Activated T-helper 2 cell treated with anti-CD3 and anti-CD28 coated beads, Interferon-gamma antibody, Interleukin-2, Interleukin-4, amounts not matched to agents 10 μg/mL and 5 μg/mL and 100 μg/mL, durations not matched to agents 14 hours and 24 hours and 36 hours (primary cell): ENCODE results near the gene CNTFR. TPM values are rescaled to one million over a fixed set of nuclear protein-coding genes. Genes with fewer than 3 reads are reported as not detected.

ENCODE experiments used
- DNase-seq: peaks from one replicate; pipeline ENCODE4 v3.0.0; 2021; ENCODE audit warnings: low spot score
- H3K27ac Mint-ChIP-seq: one replicate; pipeline ENCODE4 v1.8.0; 2021; ENCODE audit warnings: mixed read lengths
- H3K27me3 Mint-ChIP-seq: one replicate; pipeline ENCODE4 v1.8.0; 2021; ENCODE audit warnings: low read depth, mixed read lengths
- H3K36me3 Mint-ChIP-seq: one replicate; pipeline ENCODE4 v1.8.0; 2021; ENCODE audit warnings: low read depth, mixed read lengths
- H3K4me1 Mint-ChIP-seq: one replicate; pipeline ENCODE4 v1.8.0; 2021; ENCODE audit warnings: low read depth, mixed read lengths
- H3K4me3 Mint-ChIP-seq: one replicate; pipeline ENCODE4 v1.8.0; 2021; ENCODE audit warnings: low read depth, mild to moderate bottlenecking, moderate library complexity, mixed read lengths
- H3K9me3 Mint-ChIP-seq: one replicate; pipeline ENCODE4 v1.8.0; 2021; ENCODE audit warnings: mixed read lengths
- intact Hi-C: fragments of 100-400 bp; cut with micrococcal nuclease; formaldehyde crosslinking; loops from one replicate; pipeline ENCODE4 v1.15.1; 2023
- total RNA-seq: library from RNA; stranded (reverse); gene quantifications from 2 replicates; pipeline ENCODE4 v1.2.3, GENCODE V29; 2022

Gene CNTFR
- total RNA-seq, 1 donor from 2014 or later = not detected

- Mint-ChIP-seq H3K27me3 (no peaks in the 10 kb centered on the region), H3K36me3 (no peaks in the 10 kb centered on the region), H3K4me1 (peaks cover 10% of the 10 kb centered on the region), H3K27ac (no peak overlapping the region), H3K9me3 (no peaks in the 10 kb centered on the region), H3K4me3 (no peak overlapping the region)
- intact Hi-C loops = loop anchor here (5.0 kb wide), 1 partner anchor 89 kb away; no protein-coding TSS in a partner anchor
- DNase-seq = no peak
Measured at GRCh38 chr9:34503406-34503805, 86.1 kb downstream of the CNTFR start.

- H3K27ac Mint-ChIP-seq = no peak overlapping the region
- intact Hi-C loops = loop anchor here (5.0 kb wide), 1 partner anchor 89 kb away; no protein-coding TSS in a partner anchor
- H3K36me3 Mint-ChIP-seq = no peaks in the 10 kb centered on the region
Measured at GRCh38 chr9:34502891-34503290, 86.6 kb downstream of the CNTFR start.

GRCh38 chr9:34502471-34502870 lies 87.1 kb downstream of the CNTFR start:
- intact Hi-C loops = loop anchor here (5.0 kb wide), 1 partner anchor 90 kb away; no protein-coding TSS in a partner anchor
- Mint-ChIP-seq H3K36me3 (no peaks in the 10 kb centered on the region), H3K9me3 (no peaks in the 10 kb centered on the region), H3K4me1 (peaks cover 10% of the 10 kb centered on the region), H3K27ac (no peak overlapping the region), H3K27me3 (no peaks in the 10 kb centered on the region), H3K4me3 (no peak overlapping the region)
- DNase-seq = no peak

More at GRCh38 chr9:34502891-34503290, 86.6 kb downstream of the CNTFR start:
- H3K4me1 Mint-ChIP-seq = peaks cover 10% of the 10 kb centered on the region
- no peak overlapping the region for H3K4me3 Mint-ChIP-seq
- no peak for DNase-seq
- H3K27me3 Mint-ChIP-seq = no peaks in the 10 kb centered on the region
- H3K9me3 Mint-ChIP-seq = no peaks in the 10 kb centered on the region

- H3K9me3 Mint-ChIP-seq = no peaks in the 10 kb centered on the region
- DNase-seq = no peak
- H3K36me3 Mint-ChIP-seq = no peaks in the 10 kb centered on the region
- intact Hi-C loops = loop anchor here (2.0 to 5.0 kb wide), 2 partner anchors 39 to 90 kb away; no protein-coding TSS in a partner anchor
- no peak overlapping the region for H3K27ac Mint-ChIP-seq
- H3K27me3 Mint-ChIP-seq = no peaks in the 10 kb centered on the region
- peaks cover 10% of the 10 kb centered on the region for H3K4me1 Mint-ChIP-seq
- no peak overlapping the region for H3K4me3 Mint-ChIP-seq
Measured at GRCh38 chr9:34501889-34502425, 87.6 kb downstream of the CNTFR start.

Other genes with a start within 250 kb of the CNTFR start
- 1.6 TPM in 2 replicates for gene MYORG, start 212.8 kb downstream of the CNTFR start, total RNA-seq
- 17.3 and 19.7 TPM in 2 replicates for gene FAM219A, start 131.2 kb downstream of the CNTFR start, total RNA-seq
- not detected in 2 replicates for gene DNAI1, start 130.9 kb downstream of the CNTFR start, total RNA-seq
- gene ENHO, start 66.7 kb downstream of the CNTFR start, total RNA-seq = not detected in 2 replicates
- gene RPP25L, start 22.4 kb upstream of the CNTFR start, total RNA-seq = 33.7 and 35.0 TPM in 2 replicates
- gene DCTN3, start 30.8 kb upstream of the CNTFR start, total RNA-seq = 57.8 and 65.5 TPM in 2 replicates
- gene ARID3C, start 39.3 kb upstream of the CNTFR start, total RNA-seq = 0.14 and 0.21 TPM in 2 replicates
- 105 and 109 TPM in 2 replicates for gene SIGMAR1, start 48.1 kb upstream of the CNTFR start, total RNA-seq
- 74.3 and 78.4 TPM in 2 replicates for gene GALT, start 57.0 kb upstream of the CNTFR start, total RNA-seq
- 27.4 and 33.8 TPM in 2 replicates for gene IL11RA, start 62.5 kb upstream of the CNTFR start, total RNA-seq
- 0.25 and 0.55 TPM in 2 replicates for gene CCL27, start 72.9 kb upstream of the CNTFR start, total RNA-seq
- not detected in 2 replicates for gene CCL19, start 101.6 kb upstream of the CNTFR start, total RNA-seq
- gene CCL21, start 120.4 kb upstream of the CNTFR start, total RNA-seq = not detected in 2 replicates